ENCODE data around the gene ENPP7.

ENPP7 gene

GRCh38 chr17:79730769-79731483 lies at the start of gene ENPP7:
Gene ENPP7 (plus strand): TSS chr17:79730943. CDS start chr17:79731140, 197 bp downstream.
- DNase-seq, result no peak

- DNase-seq, result no peak
Measured at GRCh38 chr17:79681101-79681621, 49.6 kb upstream of the ENPP7 start.

GRCh38 chr17:79681628-79682261 lies 49.0 kb upstream of the ENPP7 start:
- no peak for DNase-seq

- no peak for DNase-seq
Measured at GRCh38 chr17:79683365-79683764, 47.4 kb upstream of the ENPP7 start.

GRCh38 chr17:79684132-79684985 lies 46.4 kb upstream of the ENPP7 start:
- no peak for DNase-seq

GRCh38 chr17:79685121-79685520 lies 45.6 kb upstream of the ENPP7 start:
- no peak for DNase-seq

- DNase-seq, result no peak
Measured at GRCh38 chr17:79686476-79686875, 44.3 kb upstream of the ENPP7 start.

- no peak for DNase-seq
Measured at GRCh38 chr17:79690466-79690865, 40.3 kb upstream of the ENPP7 start.

GRCh38 chr17:79690988-79691836 lies 39.5 kb upstream of the ENPP7 start:
- DNase-seq, result no peak

GRCh38 chr17:79691931-79692330 lies 38.8 kb upstream of the ENPP7 start:
- DNase-seq, result no peak

- no peak for DNase-seq
Measured at GRCh38 chr17:79693419-79693818, 37.3 kb upstream of the ENPP7 start.

GRCh38 chr17:79695293-79695790 lies 35.4 kb upstream of the ENPP7 start:
- DNase-seq, result no peak

GRCh38 chr17:79695797-79696609 lies 34.7 kb upstream of the ENPP7 start:
- DNase-seq, result no peak

- no peak for DNase-seq
Measured at GRCh38 chr17:79696610-79696982, 34.1 kb upstream of the ENPP7 start.

GRCh38 chr17:79698146-79698846 lies 32.4 kb upstream of the ENPP7 start:
- no peak for DNase-seq

GRCh38 chr17:79699386-79700036 lies 31.2 kb upstream of the ENPP7 start:
- no peak for DNase-seq

GRCh38 chr17:79700592-79700991 lies 30.2 kb upstream of the ENPP7 start:
- no peak for DNase-seq

GRCh38 chr17:79702034-79702433 lies 28.7 kb upstream of the ENPP7 start:
- DNase-seq, result no peak

- no peak for DNase-seq
Measured at GRCh38 chr17:79702550-79703236, 28.1 kb upstream of the ENPP7 start.

- no peak for DNase-seq
Measured at GRCh38 chr17:79704691-79705090, 26.1 kb upstream of the ENPP7 start.
